IMR-90 (cell line): ENCODE data around the gene VSTM5. TPM values are rescaled to one million over a fixed set of nuclear protein-coding genes. Genes with fewer than 3 reads are reported as not detected.
A peak's percentile ranks its signal among the peaks of the same experiment; 100 is the strongest.

ENCODE experiments used
- ATAC-seq: fragments of 200-7000 bp; cut with Tn5 transposase; 2 replicates; pipeline ENCODE4 v1.9.1; 2020; ENCODE audit warnings: low read depth, mild to moderate bottlenecking, moderate library complexity
- BruUV-seq: library from RNA; stranded (reverse); fragments of 400-500 nt; replicated peaks from 2 replicates; lab custom pipeline; 2021; lab: Mats Ljungman, UMichigan
- CTCF ChIA-PET: fragments of 300-600 bp; formaldehyde crosslinking; extraction: SDS; loops from one replicate; lab custom pipeline; 2021; ENCODE audit warnings: antibody characterized with exemption; lab: Yijun Ruan, JAX
- POLR2A ChIA-PET: fragments of 300-600 bp; sonication (Branson Sonifier 250); formaldehyde crosslinking; loops from one replicate; lab custom pipeline; 2022; ENCODE audit warnings: antibody characterized with exemption; ENCODE audit not compliant: unreplicated experiment; lab: Charles Lee
- DNase-seq: peaks from one replicate; pipeline ENCODE4 v3.0.0; 2013
- H2AFZ ChIP-seq: replicated peaks from 2 replicates; pipeline ENCODE3; 2013; ENCODE audit warnings: low read length, mild to moderate bottlenecking; ENCODE audit not compliant: poor library complexity
- H2AK5ac ChIP-seq: 2 replicates; pipeline ENCODE4 v1.6.1; 2013; ENCODE audit warnings: low read depth, low read length, inconsistent platforms
- H2AK9ac ChIP-seq: replicated peaks from 2 replicates; pipeline ENCODE3; 2013; ENCODE audit warnings: mild to moderate bottlenecking, low read depth, low read length, moderate library complexity; ENCODE audit not compliant: poor library complexity
- H2BK120ac ChIP-seq: 2 replicates; pipeline ENCODE4 v1.6.1; 2013; ENCODE audit warnings: low read depth, low read length, inconsistent platforms
- H2BK15ac ChIP-seq: 3 replicates; pipeline ENCODE4 v1.6.1; 2013; ENCODE audit warnings: low read depth, low read length, inconsistent platforms
- H2BK20ac ChIP-seq: 2 replicates; pipeline ENCODE4 v1.6.1; 2013; ENCODE audit warnings: low read depth, mild to moderate bottlenecking, inconsistent platforms, low read length, moderate library complexity
- H2BK5ac ChIP-seq: 2 replicates; pipeline ENCODE4 v1.6.1; 2013; ENCODE audit warnings: mild to moderate bottlenecking, low read depth, low read length, inconsistent platforms; ENCODE audit not compliant: poor library complexity, severe bottlenecking
- H3K14ac ChIP-seq: replicated peaks from 2 replicates; pipeline ENCODE4 v1.6.1; 2013; ENCODE audit warnings: low read depth, low read length, inconsistent platforms
- H3K18ac ChIP-seq: 2 replicates; pipeline ENCODE4 v1.6.1; 2013; ENCODE audit warnings: low read depth, low read length, control low read depth
- H3K23ac ChIP-seq: 2 replicates; pipeline ENCODE4 v1.6.1; 2013; ENCODE audit warnings: low read depth, low read length, inconsistent platforms
- H3K27ac ChIP-seq: 2 replicates; pipeline ENCODE4 v1.5.1; 2013; ENCODE audit warnings: mild to moderate bottlenecking, control low read depth, low read length; ENCODE audit not compliant: insufficient read depth
- H3K27me3 ChIP-seq: 2 replicates; pipeline ENCODE4 v1.6.1; 2013; ENCODE audit warnings: low read length; ENCODE audit not compliant: control insufficient read depth, insufficient read depth
- H3K36me3 ChIP-seq: 2 replicates; pipeline ENCODE4 v1.6.1; 2013; ENCODE audit warnings: low read length, mixed read lengths; ENCODE audit not compliant: control insufficient read depth, insufficient read depth
- H3K4ac ChIP-seq: 2 replicates; pipeline ENCODE4 v1.6.1; 2013; ENCODE audit warnings: low read depth, low read length, inconsistent platforms
- H3K4me1 ChIP-seq: 2 replicates; pipeline ENCODE4 v1.6.1; 2013; ENCODE audit warnings: low read length, mixed read lengths; ENCODE audit not compliant: control insufficient read depth, insufficient read depth
- H3K4me2 ChIP-seq: 2 replicates; pipeline ENCODE4 v1.6.1; 2013; ENCODE audit warnings: low read depth, mild to moderate bottlenecking, control low read depth, low read length, moderate library complexity
- H3K4me3 ChIP-seq: 2 replicates; pipeline ENCODE4 v1.5.1; 2013; ENCODE audit warnings: low read depth, mild to moderate bottlenecking, control low read depth, low read length, moderate library complexity; ENCODE audit not compliant: insufficient read depth
- H3K56ac ChIP-seq: 2 replicates; pipeline ENCODE4 v1.6.1; 2013; ENCODE audit warnings: low read length, inconsistent platforms; ENCODE audit not compliant: insufficient read depth; ENCODE audit errors: extremely low read depth
- H3K79me1 ChIP-seq, 2 experiments: 2 replicates each; pipeline ENCODE4 v1.6.1; 2013; ENCODE audit warnings: low read length in 2 of 2, inconsistent platforms in 1 of 2, low read depth in 1 of 2
- H3K9ac ChIP-seq: 2 replicates; pipeline ENCODE4 v1.6.1; 2013; ENCODE audit warnings: low read depth, low read length, control low read depth
- H3K9me1 ChIP-seq: 2 replicates; pipeline ENCODE4 v1.6.1; 2013; ENCODE audit warnings: low read length, inconsistent platforms; ENCODE audit not compliant: insufficient read depth
- H3K9me3 ChIP-seq: 2 replicates; pipeline ENCODE4 v1.6.1; 2013; ENCODE audit warnings: low read length; ENCODE audit not compliant: control insufficient read depth, insufficient read depth
- H4K20me1 ChIP-seq: 2 replicates; pipeline ENCODE4 v1.6.1; 2013; ENCODE audit warnings: low read length, inconsistent platforms; ENCODE audit not compliant: insufficient read depth
- H4K5ac ChIP-seq: 2 replicates; pipeline ENCODE4 v1.6.1; 2013; ENCODE audit warnings: mild to moderate bottlenecking, low read depth, low read length, control low read depth
- H4K8ac ChIP-seq, 2 experiments: 2 replicates each; pipeline ENCODE4 v1.6.1; 2013; ENCODE audit warnings: low read depth in 2 of 2, low read length in 2 of 2, control low read depth in 1 of 2, inconsistent platforms in 1 of 2
- H4K91ac ChIP-seq: 2 replicates; pipeline ENCODE4 v1.6.1; 2013; ENCODE audit warnings: low read depth, low read length, inconsistent platforms; ENCODE audit not compliant: insufficient read depth
- CEBPB ChIP-seq: IDR thresholded peaks from 2 replicates; pipeline ENCODE4 v1.6.1; 2012; ENCODE audit warnings: low read depth, low read length, improper control_type of control experiment
- MAFK ChIP-seq: IDR thresholded peaks from 2 replicates; pipeline ENCODE4 v1.6.1; 2012; ENCODE audit warnings: low read depth, low read length, improper control_type of control experiment
- WGBS, 2 experiments: methylation state at CpG; one replicate each; pipeline versions ENCODE4 v1.1.5 to v1.1.7; 2013; ENCODE audit warnings: missing lambda C conversion rate in 2 of 2; ENCODE audit not compliant: insufficient read length in 1 of 2; ENCODE audit errors: extremely low coverage in 2 of 2; 5-methylcytosine and 5-hydroxymethylcytosine counted together
- dilution Hi-C: fragments of 300-500 bp; cut with HindIII; formaldehyde crosslinking; loops from one replicate; pipeline ENCODE4 v1.14.3; 2018; ENCODE audit warnings: low sequenced_read_pairs; ENCODE audit not compliant: unreplicated experiment
- in situ Hi-C: fragments of 300-500 bp; cut with MboI; formaldehyde crosslinking; loops from 3 replicates; pipeline ENCODE4 v1.14.3; 2019; ENCODE audit warnings: low sequenced_read_pairs, inconsistent platforms, mixed read lengths
- intact Hi-C: fragments of 100-400 bp; cut with micrococcal nuclease; formaldehyde crosslinking; loops from 2 replicates; pipeline ENCODE4 v1.10.0; 2022
- polyA plus RNA-seq, 3 experiments: library from polyadenylated mRNA; depleted of rRNA; stranded (reverse); fragments of >200 nt; gene quantifications; 2 replicates each; pipeline ENCODE4 v1.2.3, GENCODE V29; 2012; ENCODE audit warnings: low replicate concordance in 1 of 3
- total RNA-seq: library from RNA; depleted of rRNA; stranded (reverse); fragments of >200 nt; gene quantifications from 2 replicates; pipeline ENCODE4 v1.2.3, GENCODE V29; 2012

VSTM5 gene
- total and polyA plus RNA-seq, 2 of the 4 experiments (the other 2 are of a cell fraction), result 0.36 to 0.43 TPM

- dilution Hi-C loops (no loop called here), in situ Hi-C loops (no loop called here), intact Hi-C loops (no loop called here)
- Histone ChIP-seq H3K9ac (no peak overlapping the region), H3K79me1 (no peaks in the 10 kb centered on the region), H3K9me3 (no peaks in the 10 kb centered on the region), H4K8ac (no peak overlapping the region), H3K56ac (no peak overlapping the region), H2AFZ (no peak overlapping the region), H3K4ac (no peak overlapping the region), H3K4me1 (no peaks in the 10 kb centered on the region), H2BK20ac (no peak overlapping the region), H3K9me1 (no peaks in the 10 kb centered on the region), H2BK120ac (no peak overlapping the region), H3K18ac (no peak overlapping the region), H3K36me3 (no peaks in the 10 kb centered on the region), H2AK9ac (no peak overlapping the region), H3K27me3 (no peaks in the 10 kb centered on the region), H3K4me2 (no peak overlapping the region), H4K91ac (no peak overlapping the region), H4K20me1 (no peaks in the 10 kb centered on the region), H4K5ac (no peak overlapping the region), H3K27ac (no peak overlapping the region), H2BK5ac (no peak overlapping the region), H3K23ac (no peak overlapping the region), H2BK15ac (no peak overlapping the region), H3K4me3 (no peak overlapping the region), H2AK5ac (no peak overlapping the region), H3K14ac (no peak overlapping the region)
- no CpG with 5 or more reads among the region's 4 CpGs for WGBS, 2 experiments
- BruUV-seq, result no TSS peak
- ATAC-seq, result no peak
- no peak for DNase-seq
- POLR2A ChIA-PET, result no interaction called here
- peak; percentile 72 for TF ChIP-seq CEBPB
- no peak for TF ChIP-seq MAFK
- CTCF ChIA-PET, result no interaction called here
Measured at GRCh38 chr11:93823210-93823609, 27.2 kb downstream of the VSTM5 start.
